Erythroblast (primary cell): ENCODE data around the gene CCDC116.

Experiments
- GATA1 ChIP-seq: IDR thresholded peaks from 2 replicates; pipeline ENCODE4 v1.6.1; 2011; ENCODE audit warnings: low read depth, mild to moderate bottlenecking, control low read depth, low read length, moderate library complexity
- POLR2A ChIP-seq: IDR thresholded peaks from 2 replicates; pipeline ENCODE4 v1.6.1; 2011; ENCODE audit warnings: mild to moderate bottlenecking, low read length

GRCh38 chr22:21605887-21606564, 26.5 kb upstream of the CCDC116 start:
- TF ChIP-seq POLR2A (no peak), GATA1 (no peak)
